A549 (cell line): Measurements from ENCODE around the gene KATNAL1. TPM values are rescaled to one million over a fixed set of nuclear protein-coding genes. Genes with fewer than 3 reads are reported as not detected.

Source experiments
- ATAC-seq, 2 experiments: fragments of 200-7000 bp in 1 of 2; fragments of >200 bp in 1 of 2; cut with Nextera tagmentation in 1 of 2; cut with Tn5 transposase in 1 of 2; 3 replicates each; pipeline versions ENCODE4 v1.8.0 to v1.9.1; 2018 to 2020; ENCODE audit warnings: mild to moderate bottlenecking in 1 of 2, moderate library complexity in 1 of 2
- CTCF ChIA-PET: fragments of 300-600 bp; sonication (Branson Sonifier 250); formaldehyde crosslinking; extraction: SDS; loops from one replicate; lab custom pipeline; 2021; ENCODE audit warnings: antibody characterized with exemption, inconsistent platforms; lab: Yijun Ruan, JAX
- POLR2A ChIA-PET: fragments of 350-600 bp; formaldehyde crosslinking; extraction: SDS; loops from one replicate; lab custom pipeline; 2021; ENCODE audit warnings: antibody characterized with exemption, inconsistent platforms; lab: Yijun Ruan, JAX
- DNase-seq, 2 experiments: peaks; one replicate each; pipeline versions ENCODE4 v3.0.0 to v3.0.0-alpha.2; 2011 to 2016; ENCODE audit warnings: low read depth in 1 of 2, low spot score in 1 of 2
- FAIRE-seq: peaks from 2 replicates; lab custom pipeline; 2011; peaks lifted over from hg19 to GRCh38; lab: Jason Lieb, UNC
- H3K27ac ChIP-seq, 2 experiments: fragments of >200 bp; sonication (Bioruptor Twin); formaldehyde crosslinking; 3 replicates each; pipeline ENCODE4 v1.5.1; 2016 to 2017
- H3K4me1 ChIP-seq: fragments of >200 bp; sonication (Bioruptor Twin); formaldehyde crosslinking; 3 replicates; pipeline ENCODE4 v1.6.1; 2016
- H3K4me2 ChIP-seq: fragments of >200 bp; sonication (Bioruptor Twin); formaldehyde crosslinking; 3 replicates; pipeline ENCODE4 v1.6.1; 2016
- H3K4me3 ChIP-seq: fragments of >200 bp; sonication (Bioruptor Twin); formaldehyde crosslinking; 3 replicates; pipeline ENCODE4 v1.5.1; 2016
- H3K9me3 ChIP-seq: fragments of >200 bp; sonication (Bioruptor Twin); formaldehyde crosslinking; 3 replicates; pipeline ENCODE4 v1.6.1; 2016
- BHLHE40 ChIP-seq: IDR thresholded peaks from 2 replicates; pipeline ENCODE4 v1.6.1; 2012; ENCODE audit warnings: low read depth, low read length, inconsistent platforms
- CBX8 ChIP-seq: fragments of 200-600 bp; sonication (generic); IDR thresholded peaks from 2 replicates; pipeline ENCODE4 v1.6.1; 2016
- CHD2 ChIP-seq: fragments of 150-350 bp; IDR thresholded peaks from 2 replicates; pipeline ENCODE4 v1.6.1; 2014; ENCODE audit warnings: low read length; ENCODE audit not compliant: partially characterized antibody
- CTCF ChIP-seq: fragments of >200 bp; sonication (Bioruptor Twin); formaldehyde crosslinking; IDR thresholded peaks from 3 replicates; pipeline ENCODE4 v1.5.1; 2016
- E2F6 ChIP-seq: IDR thresholded peaks from 2 replicates; pipeline ENCODE4 v1.6.1; 2012; ENCODE audit warnings: low read depth, borderline replicate concordance
- EP300 ChIP-seq, 2 experiments: fragments of >200 bp; sonication (Bioruptor Twin); formaldehyde crosslinking; IDR thresholded peaks; 2 replicates in 1 of 2; 3 replicates in 1 of 2; pipeline ENCODE4 v1.6.1; 2016 to 2017
- FOSB ChIP-seq: fragments of 250-450 bp; sonication (Bioruptor Pico); IDR thresholded peaks from 2 replicates; pipeline ENCODE4 v1.5.0; 2020; ENCODE audit warnings: mild to moderate bottlenecking, moderate library complexity
- FOXS1 ChIP-seq: fragments of 250-450 bp; sonication (Bioruptor Pico); IDR thresholded peaks from 2 replicates; pipeline ENCODE4 v1.5.0; 2020; ENCODE audit warnings: mild to moderate bottlenecking, moderate library complexity
- HDAC2 ChIP-seq: fragments of 200-600 bp; sonication (generic); IDR thresholded peaks from 2 replicates; pipeline ENCODE4 v1.6.1; 2016
- HMGXB4 ChIP-seq: fragments of 250-450 bp; sonication (Bioruptor Pico); IDR thresholded peaks from 2 replicates; pipeline ENCODE4 v1.5.0; 2021; ENCODE audit warnings: mild to moderate bottlenecking, moderate library complexity, borderline replicate concordance
- POLR2A ChIP-seq: IDR thresholded peaks from 2 replicates; pipeline ENCODE4 v1.6.1; 2012; ENCODE audit warnings: mild to moderate bottlenecking, low read length
- RAD21 ChIP-seq, 2 experiments: fragments of >200 bp in 1 of 2; sonication (Bioruptor Twin) in 1 of 2; formaldehyde crosslinking in 1 of 2; IDR thresholded peaks in 1 of 2; conservative IDR thresholded peaks in 1 of 2; 2 replicates in 1 of 2; 3 replicates in 1 of 2; pipeline ENCODE4 v1.6.1; 2012 to 2018; ENCODE audit warnings: inconsistent platforms in 1 of 2
- RFX5 ChIP-seq: fragments of 450-650 bp; IDR thresholded peaks from 2 replicates; pipeline ENCODE4 v1.7.1; 2014; ENCODE audit warnings: antibody characterized with exemption, mild to moderate bottlenecking, moderate library complexity
- RNF2 ChIP-seq: fragments of 200-600 bp; sonication (generic); IDR thresholded peaks from 2 replicates; pipeline ENCODE4 v1.6.1; 2016; ENCODE audit warnings: low read depth, mild to moderate bottlenecking, antibody characterized with exemption, moderate library complexity, borderline replicate concordance
- SMC3 ChIP-seq: fragments of >200 bp; sonication (Bioruptor Twin); formaldehyde crosslinking; IDR thresholded peaks from 3 replicates; pipeline ENCODE4 v1.6.1; 2018; ENCODE audit warnings: inconsistent platforms
- TFCP2L1 ChIP-seq: fragments of 250-450 bp; sonication (Bioruptor Pico); IDR thresholded peaks from 2 replicates; pipeline ENCODE4 v1.5.0; 2021; ENCODE audit warnings: mild to moderate bottlenecking
- ZFP36 ChIP-seq: fragments of 450-650 bp; IDR thresholded peaks from 2 replicates; pipeline ENCODE4 v1.6.1; 2014; ENCODE audit warnings: borderline replicate concordance; ENCODE audit not compliant: partially characterized antibody
- WGBS: methylation state at CpG from one replicate; pipeline ENCODE4 v1.1.6; 2017; ENCODE audit errors: missing lambda C conversion rate; 5-methylcytosine and 5-hydroxymethylcytosine counted together
- polyA plus RNA-seq, 4 experiments: library from polyadenylated mRNA; depleted of rRNA in 3 of 4; stranded (reverse); fragments of >200 nt; fragmentation: RNase III in 1 of 4; extraction: RNeasy Plus Mini Kit Qiagen cat#74134 plus additional on column Dnase treatment in 1 of 4; gene quantifications; 2 replicates in 3 of 4; 3 replicates in 1 of 4; pipeline ENCODE4 v1.2.3, GENCODE V29; 2011 to 2017
- TF ChIP-seq, protein P1 (sequence below): fragments of 200-600 bp; sonication (generic); IDR thresholded peaks from 2 replicates; pipeline ENCODE4 v1.6.1; 2016; ENCODE audit warnings: antibody characterized with exemption, mild to moderate bottlenecking, moderate library complexity

The KATNAL1 gene
- polyA plus RNA-seq, 2 of the 4 experiments (the other 2 are of a cell fraction), result 7.9 to 10.5 TPM

- Histone ChIP-seq H3K9me3 (no peaks in the 10 kb centered on the region), H3K4me1 (peaks cover 30% of the 10 kb centered on the region), H3K27ac (no peak overlapping the region), H3K4me3 (no peak overlapping the region), H3K4me2 (no peak overlapping the region)
- DNase-seq (no peak), ATAC-seq (no peak), FAIRE-seq (no peak)
- POLR2A ChIA-PET, result no interaction called here
- CTCF ChIA-PET, result interaction anchor here (1.5 kb wide), 1 partner anchor 15 kb away, joined by 3 read pairs; no protein-coding TSS in a partner anchor
- 77% methylated on average over 6 of the region's 6 CpGs for WGBS
- no peak for TF ChIP-seq TFCP2L1 (CRISPR knock-in tag)
- TF ChIP-seq RNF2, result no peak
- no peak for TF ChIP-seq EP300 (IDR thresholded peaks at IDR 0.05)
- TF ChIP-seq E2F6, result no peak
- TF ChIP-seq POLR2A, result no peak
- TF ChIP-seq ZFP36, result no peak
- TF ChIP-seq FOXS1, result no peak
- no peak for TF ChIP-seq CBX8
- no peak for TF ChIP-seq BHLHE40
- no peak for TF ChIP-seq HDAC2
Observed at GRCh38 chr13:30337061-30337610, 29.8 kb upstream of the KATNAL1 start.

DNA sequence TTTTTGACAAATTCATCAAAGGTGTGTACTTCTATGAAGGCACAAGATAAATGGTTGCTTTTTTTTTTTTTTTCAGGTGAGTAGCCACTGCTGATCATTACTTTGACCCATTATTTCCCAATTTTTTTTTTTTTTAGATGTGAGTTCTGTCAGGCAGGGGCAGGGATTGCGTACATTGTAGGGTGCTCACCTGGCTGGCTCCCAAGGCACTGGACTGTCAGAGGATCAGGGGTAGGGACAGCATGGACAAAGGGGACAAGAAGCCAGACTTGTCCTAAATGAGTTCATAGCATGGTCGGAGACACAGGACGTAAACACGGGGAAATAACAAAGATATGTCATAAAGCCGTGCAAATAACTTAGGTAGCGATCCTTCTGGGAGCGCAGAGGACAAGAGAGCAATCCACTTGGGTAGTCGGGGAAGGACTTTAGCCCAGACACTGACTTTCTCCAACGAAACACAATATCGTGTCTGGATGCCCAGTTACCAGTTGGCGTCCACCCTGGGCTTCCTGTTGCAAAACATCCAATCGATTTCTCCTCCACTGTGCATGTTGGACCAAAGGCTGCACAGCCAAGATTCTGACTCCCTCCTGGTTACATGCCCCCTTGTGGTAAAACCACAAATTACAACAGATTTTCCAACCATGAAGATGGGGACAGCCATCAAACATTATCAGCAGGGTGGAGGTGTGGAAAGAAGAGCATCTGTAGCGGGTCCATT is 27.5 kb upstream of the KATNAL1 start:
- H3K9me3 ChIP-seq, result no peaks in the 10 kb centered on the region
- DNase-seq (peak; percentile 25 to 44), FAIRE-seq (no peak), ATAC-seq (peak in 1 of 2 experiments; percentile 84; a peak in 3 of 6 replicates)
- CTCF ChIA-PET, result interaction anchor here (0.9 to 1.8 kb wide), 3 partner anchors 11 to 202 kb away, joined by 3 to 6 read pairs (median 4); no protein-coding TSS in a partner anchor
- H3K27ac ChIP-seq, result no peak overlapping the region
- TF ChIP-seq CHD2 (no peak), CTCF (0 out of 3 replicates have a peak, but pooled peaks have one; percentile 24), RFX5 (no peak), HMGXB4 (CRISPR knock-in tag) (no peak), FOXS1 (no peak), FOSB (CRISPR knock-in tag) (no peak), EP300 (IDR thresholded peaks at IDR 0.05) (no peak), SMC3 (0 out of 3 replicates have a peak, but pooled peaks have one; percentile 29), RAD21 (conservative IDR thresholded peaks at IDR 0.05 in 1 of 2, IDR thresholded peaks at IDR 0.05 in 1 of 2) (peak in 1 of 2 experiments; percentile 49; a peak in 2 of 5 replicates)
- TF ChIP-seq, protein P1, sequence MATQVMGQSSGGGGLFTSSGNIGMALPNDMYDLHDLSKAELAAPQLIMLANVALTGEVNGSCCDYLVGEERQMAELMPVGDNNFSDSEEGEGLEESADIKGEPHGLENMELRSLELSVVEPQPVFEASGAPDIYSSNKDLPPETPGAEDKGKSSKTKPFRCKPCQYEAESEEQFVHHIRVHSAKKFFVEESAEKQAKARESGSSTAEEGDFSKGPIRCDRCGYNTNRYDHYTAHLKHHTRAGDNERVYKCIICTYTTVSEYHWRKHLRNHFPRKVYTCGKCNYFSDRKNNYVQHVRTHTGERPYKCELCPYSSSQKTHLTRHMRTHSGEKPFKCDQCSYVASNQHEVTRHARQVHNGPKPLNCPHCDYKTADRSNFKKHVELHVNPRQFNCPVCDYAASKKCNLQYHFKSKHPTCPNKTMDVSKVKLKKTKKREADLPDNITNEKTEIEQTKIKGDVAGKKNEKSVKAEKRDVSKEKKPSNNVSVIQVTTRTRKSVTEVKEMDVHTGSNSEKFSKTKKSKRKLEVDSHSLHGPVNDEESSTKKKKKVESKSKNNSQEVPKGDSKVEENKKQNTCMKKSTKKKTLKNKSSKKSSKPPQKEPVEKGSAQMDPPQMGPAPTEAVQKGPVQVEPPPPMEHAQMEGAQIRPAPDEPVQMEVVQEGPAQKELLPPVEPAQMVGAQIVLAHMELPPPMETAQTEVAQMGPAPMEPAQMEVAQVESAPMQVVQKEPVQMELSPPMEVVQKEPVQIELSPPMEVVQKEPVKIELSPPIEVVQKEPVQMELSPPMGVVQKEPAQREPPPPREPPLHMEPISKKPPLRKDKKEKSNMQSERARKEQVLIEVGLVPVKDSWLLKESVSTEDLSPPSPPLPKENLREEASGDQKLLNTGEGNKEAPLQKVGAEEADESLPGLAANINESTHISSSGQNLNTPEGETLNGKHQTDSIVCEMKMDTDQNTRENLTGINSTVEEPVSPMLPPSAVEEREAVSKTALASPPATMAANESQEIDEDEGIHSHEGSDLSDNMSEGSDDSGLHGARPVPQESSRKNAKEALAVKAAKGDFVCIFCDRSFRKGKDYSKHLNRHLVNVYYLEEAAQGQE, result no peak
- H3K4me1 ChIP-seq, result peaks cover 13% of the 10 kb centered on the region
- no peak overlapping the region for H3K4me3 ChIP-seq
- H3K4me2 ChIP-seq, result peak overlapping the region; percentile 26; the same call in 1 of the 3 replicates
- POLR2A ChIA-PET, result no interaction called here
- 73% methylated on average over 13 of the region's 13 CpGs for WGBS
